Measurements from ENCODE around the gene ARID5A. TPM values are rescaled to one million over a fixed set of nuclear protein-coding genes. Genes with fewer than 3 reads are reported as not detected.

ARID5A gene
- total and polyA plus RNA-seq, 2 of the 13 experiments (the other 11 are each of a cell fraction or from before 2014, with no cell fraction given): 6.0 to 9.5 TPM

DNA sequence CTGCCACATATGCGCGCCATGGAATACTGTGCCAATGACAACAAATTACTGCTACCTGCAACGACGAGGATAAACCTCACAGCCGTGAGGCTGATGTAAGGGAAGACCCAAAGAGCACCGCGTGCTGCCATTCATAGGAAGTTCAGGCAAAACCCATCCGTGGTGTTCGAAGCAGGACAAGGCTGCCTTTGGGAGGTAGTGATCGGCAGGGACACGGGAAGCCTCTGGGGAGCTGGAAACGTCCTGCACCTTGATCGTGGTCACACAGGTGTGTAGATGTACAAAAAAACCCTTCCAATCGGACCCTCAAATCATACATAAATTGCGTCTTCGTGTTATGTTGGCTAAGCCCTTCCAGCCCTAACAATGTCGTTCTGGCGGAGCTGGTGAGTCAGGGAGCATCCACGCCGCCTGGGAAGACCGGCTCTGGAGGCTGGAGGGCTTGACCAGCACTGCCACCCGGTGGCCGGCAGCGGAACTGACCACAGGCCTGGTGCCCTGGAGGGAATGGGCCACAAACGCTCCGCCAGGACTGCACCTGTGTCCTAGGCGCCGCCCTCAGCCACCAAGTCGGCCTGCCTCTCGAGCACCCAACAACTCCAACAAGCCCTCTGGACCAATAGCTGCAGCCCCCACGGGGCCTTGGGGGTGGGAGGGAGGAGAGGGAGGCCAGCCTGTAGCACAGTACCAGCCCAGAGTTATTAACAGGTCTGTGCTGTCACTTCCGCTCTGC lies 27.3 kb upstream of the ARID5A start (continued):
- TF ChIP-seq, protein P1, sequence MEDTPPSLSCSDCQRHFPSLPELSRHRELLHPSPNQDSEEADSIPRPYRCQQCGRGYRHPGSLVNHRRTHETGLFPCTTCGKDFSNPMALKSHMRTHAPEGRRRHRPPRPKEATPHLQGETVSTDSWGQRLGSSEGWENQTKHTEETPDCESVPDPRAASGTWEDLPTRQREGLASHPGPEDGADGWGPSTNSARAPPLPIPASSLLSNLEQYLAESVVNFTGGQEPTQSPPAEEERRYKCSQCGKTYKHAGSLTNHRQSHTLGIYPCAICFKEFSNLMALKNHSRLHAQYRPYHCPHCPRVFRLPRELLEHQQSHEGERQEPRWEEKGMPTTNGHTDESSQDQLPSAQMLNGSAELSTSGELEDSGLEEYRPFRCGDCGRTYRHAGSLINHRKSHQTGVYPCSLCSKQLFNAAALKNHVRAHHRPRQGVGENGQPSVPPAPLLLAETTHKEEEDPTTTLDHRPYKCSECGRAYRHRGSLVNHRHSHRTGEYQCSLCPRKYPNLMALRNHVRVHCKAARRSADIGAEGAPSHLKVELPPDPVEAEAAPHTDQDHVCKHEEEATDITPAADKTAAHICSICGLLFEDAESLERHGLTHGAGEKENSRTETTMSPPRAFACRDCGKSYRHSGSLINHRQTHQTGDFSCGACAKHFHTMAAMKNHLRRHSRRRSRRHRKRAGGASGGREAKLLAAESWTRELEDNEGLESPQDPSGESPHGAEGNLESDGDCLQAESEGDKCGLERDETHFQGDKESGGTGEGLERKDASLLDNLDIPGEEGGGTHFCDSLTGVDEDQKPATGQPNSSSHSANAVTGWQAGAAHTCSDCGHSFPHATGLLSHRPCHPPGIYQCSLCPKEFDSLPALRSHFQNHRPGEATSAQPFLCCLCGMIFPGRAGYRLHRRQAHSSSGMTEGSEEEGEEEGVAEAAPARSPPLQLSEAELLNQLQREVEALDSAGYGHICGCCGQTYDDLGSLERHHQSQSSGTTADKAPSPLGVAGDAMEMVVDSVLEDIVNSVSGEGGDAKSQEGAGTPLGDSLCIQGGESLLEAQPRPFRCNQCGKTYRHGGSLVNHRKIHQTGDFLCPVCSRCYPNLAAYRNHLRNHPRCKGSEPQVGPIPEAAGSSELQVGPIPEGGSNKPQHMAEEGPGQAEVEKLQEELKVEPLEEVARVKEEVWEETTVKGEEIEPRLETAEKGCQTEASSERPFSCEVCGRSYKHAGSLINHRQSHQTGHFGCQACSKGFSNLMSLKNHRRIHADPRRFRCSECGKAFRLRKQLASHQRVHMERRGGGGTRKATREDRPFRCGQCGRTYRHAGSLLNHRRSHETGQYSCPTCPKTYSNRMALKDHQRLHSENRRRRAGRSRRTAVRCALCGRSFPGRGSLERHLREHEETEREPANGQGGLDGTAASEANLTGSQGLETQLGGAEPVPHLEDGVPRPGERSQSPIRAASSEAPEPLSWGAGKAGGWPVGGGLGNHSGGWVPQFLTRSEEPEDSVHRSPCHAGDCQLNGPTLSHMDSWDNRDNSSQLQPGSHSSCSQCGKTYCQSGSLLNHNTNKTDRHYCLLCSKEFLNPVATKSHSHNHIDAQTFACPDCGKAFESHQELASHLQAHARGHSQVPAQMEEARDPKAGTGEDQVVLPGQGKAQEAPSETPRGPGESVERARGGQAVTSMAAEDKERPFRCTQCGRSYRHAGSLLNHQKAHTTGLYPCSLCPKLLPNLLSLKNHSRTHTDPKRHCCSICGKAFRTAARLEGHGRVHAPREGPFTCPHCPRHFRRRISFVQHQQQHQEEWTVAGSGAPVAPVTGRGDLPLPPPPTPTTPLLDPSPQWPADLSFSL (CRISPR knock-in tag; IDR thresholded peaks at IDR 0.05): no peak
- TF ChIP-seq ZNF850 (CRISPR knock-in tag; conservative IDR thresholded peaks at IDR 0.05): no peak
- 0 out of 2 replicates have a peak, but pooled peaks have one; percentile 34 for TF ChIP-seq EED (CRISPR knock-in tag; IDR thresholded peaks at IDR 0.05)
- no peak for TF ChIP-seq KLF9 (CRISPR knock-in tag; IDR thresholded peaks at IDR 0.05; ENCODE audit: low read depth)
- TF ChIP-seq, protein P2, sequence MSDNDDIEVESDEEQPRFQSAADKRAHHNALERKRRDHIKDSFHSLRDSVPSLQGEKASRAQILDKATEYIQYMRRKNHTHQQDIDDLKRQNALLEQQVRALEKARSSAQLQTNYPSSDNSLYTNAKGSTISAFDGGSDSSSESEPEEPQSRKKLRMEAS (IDR thresholded peaks at IDR 0.05): peak; percentile 75
- TF ChIP-seq ZNF781 (CRISPR knock-in tag; IDR thresholded peaks at IDR 0.05; ENCODE audit: borderline replicate concordance, not compliant biosample characterization): no peak
- no peak for TF ChIP-seq U2AF2 (IDR thresholded peaks at IDR 0.05; ENCODE audit: low read depth, low read length)
- no peak for TF ChIP-seq ZNF138 (CRISPR knock-in tag; IDR thresholded peaks at IDR 0.05; ENCODE audit: low read depth)
- TF ChIP-seq LCORL (IDR thresholded peaks at IDR 0.05): no peak
- TF ChIP-seq LCORL (CRISPR knock-in tag; IDR thresholded peaks at IDR 0.05): 0 out of 2 replicates have a peak, but pooled peaks have one; percentile 65
- TF ChIP-seq SRSF9 (IDR thresholded peaks at IDR 0.05; ENCODE audit: borderline replicate concordance, insufficient read depth, low read depth, low read length, poor library complexity, severe bottlenecking): no peak
- no peak for TF ChIP-seq IKZF4 (CRISPR knock-in tag; IDR thresholded peaks at IDR 0.05; ENCODE audit: borderline replicate concordance, low read depth, not compliant biosample characterization)
- TF ChIP-seq, protein P3, sequence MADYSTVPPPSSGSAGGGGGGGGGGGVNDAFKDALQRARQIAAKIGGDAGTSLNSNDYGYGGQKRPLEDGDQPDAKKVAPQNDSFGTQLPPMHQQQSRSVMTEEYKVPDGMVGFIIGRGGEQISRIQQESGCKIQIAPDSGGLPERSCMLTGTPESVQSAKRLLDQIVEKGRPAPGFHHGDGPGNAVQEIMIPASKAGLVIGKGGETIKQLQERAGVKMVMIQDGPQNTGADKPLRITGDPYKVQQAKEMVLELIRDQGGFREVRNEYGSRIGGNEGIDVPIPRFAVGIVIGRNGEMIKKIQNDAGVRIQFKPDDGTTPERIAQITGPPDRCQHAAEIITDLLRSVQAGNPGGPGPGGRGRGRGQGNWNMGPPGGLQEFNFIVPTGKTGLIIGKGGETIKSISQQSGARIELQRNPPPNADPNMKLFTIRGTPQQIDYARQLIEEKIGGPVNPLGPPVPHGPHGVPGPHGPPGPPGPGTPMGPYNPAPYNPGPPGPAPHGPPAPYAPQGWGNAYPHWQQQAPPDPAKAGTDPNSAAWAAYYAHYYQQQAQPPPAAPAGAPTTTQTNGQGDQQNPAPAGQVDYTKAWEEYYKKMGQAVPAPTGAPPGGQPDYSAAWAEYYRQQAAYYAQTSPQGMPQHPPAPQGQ (CRISPR knock-in tag; IDR thresholded peaks at IDR 0.05; ENCODE audit: borderline replicate concordance): no peak
- no peak for TF ChIP-seq RBM39 (IDR thresholded peaks at IDR 0.05; ENCODE audit: low read depth, low read length, poor library complexity, severe bottlenecking)
- TF ChIP-seq, protein P4, sequence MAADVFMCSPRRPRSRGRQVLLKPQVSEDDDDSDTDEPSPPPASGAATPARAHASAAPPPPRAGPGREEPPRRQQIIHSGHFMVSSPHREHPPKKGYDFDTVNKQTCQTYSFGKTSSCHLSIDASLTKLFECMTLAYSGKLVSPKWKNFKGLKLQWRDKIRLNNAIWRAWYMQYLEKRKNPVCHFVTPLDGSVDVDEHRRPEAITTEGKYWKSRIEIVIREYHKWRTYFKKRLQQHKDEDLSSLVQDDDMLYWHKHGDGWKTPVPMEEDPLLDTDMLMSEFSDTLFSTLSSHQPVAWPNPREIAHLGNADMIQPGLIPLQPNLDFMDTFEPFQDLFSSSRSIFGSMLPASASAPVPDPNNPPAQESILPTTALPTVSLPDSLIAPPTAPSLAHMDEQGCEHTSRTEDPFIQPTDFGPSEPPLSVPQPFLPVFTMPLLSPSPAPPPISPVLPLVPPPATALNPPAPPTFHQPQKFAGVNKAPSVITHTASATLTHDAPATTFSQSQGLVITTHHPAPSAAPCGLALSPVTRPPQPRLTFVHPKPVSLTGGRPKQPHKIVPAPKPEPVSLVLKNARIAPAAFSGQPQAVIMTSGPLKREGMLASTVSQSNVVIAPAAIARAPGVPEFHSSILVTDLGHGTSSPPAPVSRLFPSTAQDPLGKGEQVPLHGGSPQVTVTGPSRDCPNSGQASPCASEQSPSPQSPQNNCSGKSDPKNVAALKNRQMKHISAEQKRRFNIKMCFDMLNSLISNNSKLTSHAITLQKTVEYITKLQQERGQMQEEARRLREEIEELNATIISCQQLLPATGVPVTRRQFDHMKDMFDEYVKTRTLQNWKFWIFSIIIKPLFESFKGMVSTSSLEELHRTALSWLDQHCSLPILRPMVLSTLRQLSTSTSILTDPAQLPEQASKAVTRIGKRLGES (CRISPR knock-in tag; IDR thresholded peaks at IDR 0.05; ENCODE audit: borderline replicate concordance): no peak
- TF ChIP-seq CBX5 (CRISPR knock-in tag; IDR thresholded peaks at IDR 0.05; ENCODE audit: borderline replicate concordance): no peak
